ENCODE results near the gene KRT16.

DNA sequence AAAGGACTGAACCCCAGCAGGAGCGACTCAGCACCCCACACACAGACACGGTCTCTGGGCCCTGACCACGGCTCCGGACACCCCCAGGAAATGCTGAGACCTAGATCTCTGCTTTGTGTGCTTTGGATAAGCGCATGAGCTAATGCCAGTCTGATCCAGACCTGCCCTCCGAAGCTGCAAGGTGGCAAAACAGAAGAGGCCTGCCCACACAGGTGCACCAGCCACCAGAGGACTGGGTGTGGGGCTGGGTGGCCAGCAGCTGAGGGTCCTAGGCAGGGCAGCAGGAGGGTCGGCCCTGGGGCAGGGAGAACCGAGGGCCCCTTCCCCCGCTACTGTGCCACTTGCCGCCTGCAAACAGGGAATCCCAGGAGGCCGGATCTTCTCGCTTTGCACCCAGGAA lies 45.4 kb upstream of the KRT16 start:
- TF ChIP-seq POLR2AphosphoS5 (IDR thresholded peaks at IDR 0.05) (no peak), CTCF (IDR thresholded peaks at IDR 0.05) (no peak)

Measured in prostate gland (tissue), 2 donors.